ENCODE data around the gene SLC25A40.
A peak's percentile ranks its signal among the peaks of the same experiment; 100 is the strongest.
"Not testable (repeated sequence)": the region's sequence is repeated elsewhere in the genome, so short reads cannot be mapped to it uniquely, and the experiment has no call there.

The SLC25A40 gene

DNA sequence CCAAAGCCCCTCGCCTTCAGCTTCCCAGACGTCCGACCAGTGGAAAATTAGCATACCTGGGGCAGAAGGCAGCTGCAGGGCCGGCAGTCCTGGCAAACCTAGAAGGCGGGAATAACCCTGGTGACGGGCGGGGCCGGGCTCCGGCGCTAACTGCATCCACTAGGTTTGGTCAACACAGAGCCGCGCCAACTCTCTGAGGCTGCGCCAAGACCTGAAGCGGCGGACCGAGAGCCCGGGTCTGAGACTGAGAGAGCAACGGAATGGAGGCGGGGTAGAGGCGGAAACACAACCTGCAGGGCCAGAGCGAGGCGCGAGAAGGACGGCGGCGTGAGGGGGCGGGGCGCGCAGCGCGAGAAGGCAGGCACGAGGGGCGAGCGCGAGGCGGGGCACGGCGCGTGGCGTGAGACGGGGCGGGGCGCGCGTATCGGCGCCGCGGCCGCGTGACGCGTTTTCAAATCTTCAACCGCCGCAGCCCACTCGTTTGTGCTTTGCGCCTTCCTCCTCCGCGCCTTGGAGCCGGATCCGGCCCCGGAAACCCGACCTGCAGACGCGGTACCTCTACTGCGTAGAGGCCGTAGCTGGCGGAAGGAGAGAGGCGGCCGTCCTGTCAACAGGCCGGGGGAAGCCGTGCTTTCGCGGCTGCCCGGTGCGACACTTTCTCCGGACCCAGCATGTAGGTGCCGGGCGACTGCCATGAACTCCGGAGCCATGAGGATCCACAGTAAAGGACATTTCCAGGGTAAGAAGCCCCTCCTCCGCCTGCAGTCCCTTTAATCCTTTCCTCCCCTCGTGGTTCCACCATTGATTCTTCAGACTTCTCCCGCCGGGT lies at the start of gene SLC25A40, which contains the start of gene DBF4:
Gene SLC25A40 (minus strand): TSS at position 321 of the 829 bp plus-strand sequence. CDS start 17,633 bp downstream, outside the sequence.
Gene DBF4 (plus strand): TSS at position 454 of the 829 bp plus-strand sequence. CDS start 240 bp downstream, at position 694.
- TF ChIP-seq, protein P1, sequence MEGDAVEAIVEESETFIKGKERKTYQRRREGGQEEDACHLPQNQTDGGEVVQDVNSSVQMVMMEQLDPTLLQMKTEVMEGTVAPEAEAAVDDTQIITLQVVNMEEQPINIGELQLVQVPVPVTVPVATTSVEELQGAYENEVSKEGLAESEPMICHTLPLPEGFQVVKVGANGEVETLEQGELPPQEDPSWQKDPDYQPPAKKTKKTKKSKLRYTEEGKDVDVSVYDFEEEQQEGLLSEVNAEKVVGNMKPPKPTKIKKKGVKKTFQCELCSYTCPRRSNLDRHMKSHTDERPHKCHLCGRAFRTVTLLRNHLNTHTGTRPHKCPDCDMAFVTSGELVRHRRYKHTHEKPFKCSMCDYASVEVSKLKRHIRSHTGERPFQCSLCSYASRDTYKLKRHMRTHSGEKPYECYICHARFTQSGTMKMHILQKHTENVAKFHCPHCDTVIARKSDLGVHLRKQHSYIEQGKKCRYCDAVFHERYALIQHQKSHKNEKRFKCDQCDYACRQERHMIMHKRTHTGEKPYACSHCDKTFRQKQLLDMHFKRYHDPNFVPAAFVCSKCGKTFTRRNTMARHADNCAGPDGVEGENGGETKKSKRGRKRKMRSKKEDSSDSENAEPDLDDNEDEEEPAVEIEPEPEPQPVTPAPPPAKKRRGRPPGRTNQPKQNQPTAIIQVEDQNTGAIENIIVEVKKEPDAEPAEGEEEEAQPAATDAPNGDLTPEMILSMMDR (IDR thresholded peaks at IDR 0.05; ENCODE audit: control insufficient read depth, extremely low read depth, insufficient read depth) = no peak
- DNase-seq (ENCODE audit: low read depth) = peak; percentile 87
- peak within 1 kb of the TSS; percentile 88 for H3K4me3 ChIP-seq (ENCODE audit: low read depth, low read length)

GRCh38 chr7:87922759-87923395 lies 46.7 kb upstream of the SLC25A40 start:
- not testable (repeated sequence) for H3K4me3 ChIP-seq (ENCODE audit: low read depth, low read length); DNase-seq (ENCODE audit: low read depth)

- DNase-seq (ENCODE audit: low read depth) = no peak
- H3K4me3 ChIP-seq (ENCODE audit: low read depth, low read length) = no peak overlapping the region
- TF ChIP-seq, protein P1 (IDR thresholded peaks at IDR 0.05; ENCODE audit: control insufficient read depth, extremely low read depth, insufficient read depth) = no peak
These were observed 44.4 kb upstream of the SLC25A40 start for GRCh38 chr7:87920578-87920977.

GRCh38 chr7:87919875-87920274 lies 43.7 kb upstream of the SLC25A40 start:
- TF ChIP-seq, protein P1 (IDR thresholded peaks at IDR 0.05; ENCODE audit: control insufficient read depth, extremely low read depth, insufficient read depth) = no peak
- no peak overlapping the region for H3K4me3 ChIP-seq (ENCODE audit: low read depth, low read length)
- no peak for DNase-seq (ENCODE audit: low read depth)

DNA sequence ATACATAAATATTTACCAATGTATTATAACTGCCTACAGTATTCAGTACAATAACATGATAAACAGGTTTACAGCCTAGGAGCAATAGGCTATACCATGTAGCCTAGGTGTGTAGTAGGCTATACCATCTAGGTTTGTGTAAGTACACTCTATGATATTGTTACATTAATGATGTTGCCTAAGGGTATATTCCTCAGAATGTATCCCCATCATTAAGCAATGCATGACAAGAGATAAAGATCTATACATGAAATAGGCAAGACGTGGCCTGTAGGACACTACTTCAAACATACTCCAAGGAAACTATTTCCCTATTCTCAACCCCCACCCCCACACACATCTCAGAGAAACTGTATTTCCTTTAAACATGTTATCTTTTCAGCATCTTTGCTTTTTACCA lies 42.6 kb upstream of the SLC25A40 start:
- DNase-seq (ENCODE audit: low read depth) = no peak
- TF ChIP-seq, protein P1 (IDR thresholded peaks at IDR 0.05; ENCODE audit: control insufficient read depth, extremely low read depth, insufficient read depth) = no peak
- no peak overlapping the region for H3K4me3 ChIP-seq (ENCODE audit: low read depth, low read length)

GRCh38 chr7:87912121-87912520 lies 36.0 kb upstream of the SLC25A40 start:
- TF ChIP-seq, protein P1 (IDR thresholded peaks at IDR 0.05; ENCODE audit: control insufficient read depth, extremely low read depth, insufficient read depth) = no peak
- no peak overlapping the region for H3K4me3 ChIP-seq (ENCODE audit: low read depth, low read length)
- no peak for DNase-seq (ENCODE audit: low read depth)

DNA sequence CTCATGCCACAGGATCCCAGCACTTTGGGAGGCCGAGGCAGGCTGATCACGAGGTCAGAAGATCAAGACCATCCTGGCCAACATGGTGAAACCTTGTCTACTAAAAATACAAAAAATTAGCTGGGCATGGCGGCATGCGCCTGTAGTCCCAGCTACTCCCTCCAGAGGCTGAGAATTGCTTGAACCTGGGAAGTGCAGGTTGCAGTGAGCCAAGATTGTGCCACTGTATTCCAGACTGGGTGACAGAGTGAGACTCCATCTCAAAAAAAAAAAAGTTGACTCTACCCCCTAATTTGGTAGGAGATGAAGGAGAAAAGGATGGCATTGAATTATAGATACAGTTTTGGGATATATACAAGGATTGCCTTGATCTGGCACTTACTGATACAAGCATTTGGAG lies 32.7 kb upstream of the SLC25A40 start:
- not testable (repeated sequence) for DNase-seq (ENCODE audit: low read depth); H3K4me3 ChIP-seq (ENCODE audit: low read depth, low read length)

DNA sequence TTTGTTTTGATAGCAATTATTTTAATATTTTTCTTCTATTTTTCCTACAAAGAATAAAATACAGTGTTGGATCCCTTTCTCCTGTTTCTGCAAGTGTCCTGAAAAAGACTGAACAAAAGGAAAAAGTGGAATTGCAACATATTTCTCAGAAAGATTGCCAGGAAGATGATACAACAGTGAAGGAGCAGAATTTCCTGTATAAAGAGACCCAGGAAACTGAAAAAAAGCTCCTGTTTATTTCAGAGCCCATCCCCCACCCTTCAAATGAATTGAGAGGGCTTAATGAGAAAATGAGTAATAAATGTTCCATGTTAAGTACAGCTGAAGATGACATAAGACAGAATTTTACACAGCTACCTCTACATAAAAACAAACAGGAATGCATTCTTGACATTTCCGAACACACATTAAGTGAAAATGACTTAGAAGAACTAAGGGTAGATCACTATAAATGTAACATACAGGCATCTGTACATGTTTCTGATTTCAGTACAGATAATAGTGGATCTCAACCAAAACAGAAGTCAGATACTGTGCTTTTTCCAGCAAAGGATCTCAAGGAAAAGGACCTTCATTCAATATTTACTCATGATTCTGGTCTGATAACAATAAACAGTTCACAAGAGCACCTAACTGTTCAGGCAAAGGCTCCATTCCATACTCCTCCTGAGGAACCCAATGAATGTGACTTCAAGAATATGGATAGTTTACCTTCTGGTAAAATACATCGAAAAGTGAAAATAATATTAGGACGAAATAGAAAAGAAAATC lies 31.2 kb upstream of the SLC25A40 start:
- not testable (repeated sequence) for DNase-seq (ENCODE audit: low read depth); H3K4me3 ChIP-seq (ENCODE audit: low read depth, low read length)

Data from LNCaP clone FGC (cell line).